Kasumi-1 (cell line): ENCODE measurements around the gene XRN2.
A peak's percentile ranks its signal among the peaks of the same experiment; 100 is the strongest.

Source experiments
- DNase-seq, 2 experiments: peaks; one replicate each; lab custom pipeline; 2025; lab: John Stamatoyannopoulos, UW

Gene XRN2

DNA sequence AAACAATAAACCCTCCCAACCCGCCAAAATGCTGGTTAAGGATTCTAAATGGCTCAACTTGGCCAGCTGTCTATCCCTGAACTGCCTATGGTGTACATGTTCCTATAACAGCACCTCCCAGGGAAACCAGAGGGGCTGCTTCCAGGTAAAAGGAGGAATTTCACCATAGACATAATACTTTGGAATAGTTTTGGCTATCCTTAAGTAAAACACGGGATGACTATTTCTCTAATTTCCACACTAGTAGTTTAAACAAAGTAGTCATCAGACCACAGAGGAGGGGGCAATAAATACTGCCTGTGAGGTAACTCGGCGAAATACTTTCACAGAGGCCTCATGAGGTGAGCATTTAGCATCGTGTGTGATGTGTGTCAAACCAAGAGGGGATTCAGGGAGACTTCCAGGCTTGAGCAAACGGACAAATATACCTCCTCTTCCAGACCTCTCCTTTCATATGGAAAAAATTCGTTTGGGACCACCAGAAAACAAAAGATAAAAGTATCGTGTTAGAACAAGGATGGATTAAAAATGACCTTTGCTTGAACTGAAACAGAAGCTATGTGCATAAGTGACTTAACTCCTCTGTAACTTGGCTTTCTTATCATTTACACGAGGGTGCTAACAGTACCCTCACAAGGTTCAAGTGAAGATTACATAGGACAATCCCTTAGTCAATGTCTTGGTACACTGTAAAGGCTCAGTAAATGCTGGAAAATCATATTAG, 1.0 kb upstream of the XRN2 start:
- no peak for DNase-seq

DNA sequence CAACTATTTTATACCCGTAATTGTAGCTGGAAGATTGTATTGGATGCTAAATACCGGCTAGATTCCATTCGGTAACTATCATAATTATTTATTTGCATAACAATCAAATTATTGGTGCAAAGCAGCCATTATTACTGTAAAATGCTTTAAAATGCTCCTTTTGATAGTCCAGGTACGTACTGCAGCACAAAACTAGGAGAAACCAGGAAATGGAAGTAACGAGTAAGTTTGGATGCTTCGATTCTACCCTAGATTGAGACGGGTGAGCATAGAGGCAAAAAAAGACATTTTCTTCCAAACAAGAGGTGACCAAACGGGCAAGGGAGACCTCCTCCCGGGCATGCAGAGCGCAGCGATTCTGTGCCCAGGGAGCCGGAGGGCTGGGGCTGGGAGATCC, 469 bp upstream of the XRN2 start:
- DNase-seq, result peak; percentile 27 to 49

DNA sequence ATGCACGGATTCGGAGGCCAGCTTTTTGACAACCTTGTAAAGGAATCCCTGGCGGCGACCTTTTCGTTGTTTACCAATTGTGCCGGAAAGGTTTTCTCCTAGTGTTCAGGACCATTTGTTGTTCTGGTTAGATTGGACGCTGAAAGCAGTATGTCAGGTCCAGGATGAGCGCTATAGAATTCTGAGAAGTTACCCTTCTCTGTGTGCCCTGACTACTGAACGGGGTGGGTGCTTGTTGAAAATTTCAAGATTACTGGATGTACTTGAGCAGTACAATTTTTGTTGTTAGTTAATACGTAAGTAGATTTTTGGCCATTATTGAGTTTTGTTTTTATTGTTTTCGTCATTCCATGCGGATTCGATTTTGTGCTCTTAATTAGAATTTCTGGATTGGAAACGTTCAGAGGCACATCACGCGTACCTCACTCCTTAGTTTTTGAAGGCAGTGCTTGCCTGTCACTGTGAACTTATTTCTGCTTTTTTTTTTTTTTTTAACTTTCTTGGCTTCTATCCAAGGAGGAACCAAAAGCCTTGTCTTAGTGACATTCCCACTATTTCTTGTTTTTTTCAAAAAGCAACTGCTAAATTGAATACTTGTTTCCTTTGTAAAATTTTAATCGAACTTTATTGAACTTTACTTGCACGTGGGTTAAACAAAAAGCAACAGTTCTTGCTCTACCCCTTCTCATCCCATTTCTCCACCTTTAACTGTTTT, 898 bp downstream of the XRN2 start:
- DNase-seq, result peak; percentile 45 to 53

DNA sequence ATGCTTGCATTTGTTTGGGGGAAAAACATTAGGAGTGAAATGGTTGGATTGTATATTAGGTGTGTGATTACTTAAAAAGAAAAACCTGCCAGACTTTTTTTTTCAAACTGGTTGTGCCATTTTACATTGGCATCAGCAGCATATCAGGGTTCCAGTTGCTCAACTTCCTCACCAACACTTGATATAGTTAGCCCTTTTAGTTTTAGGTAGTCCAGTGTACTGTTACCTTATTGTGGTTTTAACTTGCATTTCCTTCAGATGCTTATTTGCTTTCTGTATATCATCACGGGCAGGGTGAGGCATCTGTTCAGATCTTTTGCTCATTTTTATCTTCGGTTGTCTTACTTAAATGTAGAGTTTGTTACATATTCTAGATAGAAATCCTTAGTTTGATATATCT, 5.2 kb downstream of the XRN2 start:
- no peak for DNase-seq

DNA sequence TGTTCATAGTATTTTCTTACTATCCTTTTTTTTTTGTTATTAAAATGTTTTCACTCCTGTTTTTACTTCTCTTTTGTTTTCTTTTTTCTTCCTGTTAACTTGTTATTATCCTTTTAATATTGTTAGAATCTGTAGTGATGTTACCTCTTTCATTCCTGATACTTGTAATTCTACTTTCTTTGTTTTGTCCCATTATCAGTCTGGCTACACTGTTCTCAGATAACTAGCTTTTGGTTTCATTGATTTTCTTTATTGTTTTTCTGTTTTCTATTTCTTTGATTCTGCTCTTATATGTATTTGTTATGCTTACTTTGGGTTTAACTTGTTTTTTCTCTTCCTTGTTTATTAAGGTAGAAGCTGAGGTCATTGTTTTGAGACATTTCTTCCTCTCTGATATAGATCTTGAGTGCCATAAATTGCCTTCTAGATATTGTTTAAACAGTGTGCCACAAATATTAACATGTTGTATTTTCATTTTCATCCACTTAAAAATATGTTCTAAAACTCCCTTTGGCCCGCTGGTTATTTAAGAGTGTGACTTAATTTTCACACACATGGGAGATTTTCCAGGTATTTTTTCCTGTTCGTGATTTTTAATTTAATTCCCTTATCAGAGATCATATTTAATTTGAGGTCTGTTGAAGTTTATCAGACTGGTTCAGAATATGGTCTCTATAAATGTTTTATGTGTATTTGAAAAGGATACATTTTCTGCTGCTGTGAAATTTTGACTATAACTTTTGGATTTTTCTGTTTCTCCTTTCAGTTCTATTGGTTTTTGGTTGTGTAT, 6.7 kb downstream of the XRN2 start:
- no peak for DNase-seq

DNA sequence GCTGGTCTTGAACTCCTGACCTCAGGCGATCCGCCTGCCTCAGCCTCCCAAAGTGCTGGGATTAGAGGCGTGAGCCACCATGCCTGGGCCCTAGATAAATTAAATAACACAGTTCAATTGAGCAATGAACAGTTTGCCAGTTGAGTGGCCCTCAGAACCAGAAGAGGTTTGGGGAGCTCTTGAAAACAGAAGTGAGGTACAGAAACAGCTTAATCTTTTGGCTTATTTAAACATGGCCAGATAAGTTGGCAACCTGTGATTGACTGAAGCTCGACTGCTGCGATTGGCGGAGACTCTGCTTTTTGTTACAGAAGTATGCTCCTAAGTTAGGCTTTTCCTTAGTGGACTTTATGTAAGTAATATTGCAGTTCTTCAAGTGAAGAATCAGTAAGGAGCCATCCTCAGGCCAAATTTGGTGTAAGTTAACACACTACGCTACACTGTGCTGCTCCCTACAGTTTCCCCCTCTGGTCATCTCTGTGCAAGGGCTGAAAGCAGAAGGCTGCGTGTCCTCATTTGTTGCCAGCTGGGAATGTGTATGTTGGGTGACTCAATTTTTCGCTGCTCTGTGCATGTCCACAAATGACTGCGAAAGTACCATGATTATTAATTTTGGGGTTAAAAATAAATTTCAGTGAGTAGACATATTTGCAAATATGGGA, 9.8 kb downstream of the XRN2 start:
- no peak for DNase-seq

DNA sequence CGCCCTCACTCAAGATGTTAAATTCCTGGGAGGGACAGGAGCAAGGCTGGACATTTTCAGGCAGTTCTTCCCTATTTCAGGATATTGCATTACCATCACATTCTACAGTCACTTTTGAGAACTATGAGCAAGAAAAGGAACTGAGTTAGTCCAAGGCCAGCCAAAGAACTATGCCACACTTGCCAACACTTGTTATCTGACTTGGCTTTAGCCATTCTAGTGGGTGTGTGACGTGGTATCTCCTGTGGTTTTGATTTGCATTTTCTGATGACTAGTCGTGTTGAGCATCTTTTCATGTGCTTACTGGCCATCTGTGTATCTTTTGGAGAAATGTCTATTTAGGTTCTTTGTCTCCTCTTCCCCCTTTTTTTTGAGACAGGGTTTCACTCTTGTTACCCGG, 12.0 kb downstream of the XRN2 start:
- peak; percentile 12 to 26 for DNase-seq

DNA sequence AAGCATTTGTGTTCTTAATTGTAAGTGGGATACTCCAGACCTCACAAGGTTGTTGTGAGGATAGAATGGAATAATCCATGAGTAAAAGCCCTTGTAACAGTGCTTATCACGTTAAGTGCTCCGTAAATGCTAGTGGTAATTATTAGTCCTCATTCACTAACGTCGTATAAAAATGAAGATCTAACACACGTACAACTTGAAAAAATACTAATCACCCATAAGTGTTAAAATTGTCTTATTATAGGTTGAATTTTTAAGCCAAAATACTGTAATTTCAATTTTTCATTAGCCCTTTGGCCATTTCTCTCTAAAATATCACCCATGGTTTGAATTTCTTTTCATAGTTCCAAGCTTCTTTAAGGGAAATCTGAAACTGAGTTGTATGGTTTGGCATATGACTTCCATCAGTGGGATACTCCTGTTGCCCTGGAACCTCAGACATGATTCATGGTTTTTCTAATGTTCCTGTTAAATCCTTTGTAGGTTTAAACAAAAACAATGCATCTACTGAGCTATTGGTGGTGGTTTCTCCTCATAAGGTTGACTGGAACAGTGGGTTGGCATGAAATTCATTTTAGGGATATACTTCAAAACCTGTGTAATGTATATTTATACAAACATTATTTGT, 19.1 kb downstream of the XRN2 start:
- DNase-seq, result no peak

DNA sequence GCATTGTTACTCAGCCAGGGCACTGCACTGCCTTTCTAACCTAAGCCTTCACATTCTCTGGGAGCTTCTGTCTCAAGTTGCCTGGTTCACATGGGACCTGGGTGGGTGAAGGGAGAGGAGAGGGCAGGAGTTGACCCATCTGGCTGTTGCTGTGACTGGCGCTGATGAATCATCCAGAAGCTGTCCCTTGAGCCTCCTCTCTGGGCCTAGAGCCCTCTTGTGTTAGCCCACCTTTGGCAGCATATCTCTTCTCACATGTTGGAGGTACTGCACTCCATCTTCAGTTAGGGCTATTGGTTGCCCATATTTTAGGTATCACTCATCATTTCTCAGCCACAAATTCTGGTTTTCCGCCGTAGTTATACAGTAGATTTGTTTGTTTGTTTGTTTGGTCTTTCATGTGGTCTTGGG, 19.8 kb downstream of the XRN2 start:
- DNase-seq, result no peak

DNA sequence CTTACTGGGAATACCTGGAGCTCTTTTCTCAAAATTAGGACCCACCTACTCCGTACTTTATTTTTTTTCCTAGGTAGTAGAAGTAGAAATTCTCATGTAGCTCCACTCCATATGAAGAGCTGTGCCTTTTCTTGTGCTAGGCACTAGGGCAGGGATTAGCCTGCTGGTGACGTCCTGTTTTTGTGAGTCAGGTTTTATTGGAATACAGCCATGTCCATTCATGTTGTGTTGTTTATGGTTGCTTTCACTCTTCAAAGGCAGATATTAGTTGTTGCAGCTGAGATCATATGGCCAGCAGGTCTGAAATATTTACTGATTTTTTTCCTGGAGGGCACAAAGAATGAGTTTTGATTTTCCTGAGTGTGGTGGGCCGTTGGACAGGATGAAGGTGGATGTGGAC, 20.5 kb downstream of the XRN2 start:
- no peak for DNase-seq

DNA sequence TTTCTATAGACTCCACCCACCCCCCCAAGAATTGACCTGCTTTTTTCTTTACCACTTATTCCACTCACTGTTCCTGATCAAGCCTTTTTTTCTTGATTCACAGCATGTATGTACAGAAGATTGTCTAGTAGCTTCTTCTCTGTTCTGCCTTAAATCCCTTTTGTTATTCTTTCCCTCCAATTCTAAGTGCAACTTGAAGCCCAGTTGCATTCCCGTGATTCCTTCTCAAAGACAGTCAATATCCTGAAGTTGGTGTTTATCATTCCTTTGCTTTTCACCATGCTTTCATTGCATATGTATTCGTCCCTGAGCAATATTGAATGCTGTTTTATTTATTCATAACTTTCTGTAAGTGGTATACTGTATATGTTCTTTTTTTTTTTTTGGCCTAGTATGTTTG, 21.0 kb downstream of the XRN2 start:
- DNase-seq, result no peak

DNA sequence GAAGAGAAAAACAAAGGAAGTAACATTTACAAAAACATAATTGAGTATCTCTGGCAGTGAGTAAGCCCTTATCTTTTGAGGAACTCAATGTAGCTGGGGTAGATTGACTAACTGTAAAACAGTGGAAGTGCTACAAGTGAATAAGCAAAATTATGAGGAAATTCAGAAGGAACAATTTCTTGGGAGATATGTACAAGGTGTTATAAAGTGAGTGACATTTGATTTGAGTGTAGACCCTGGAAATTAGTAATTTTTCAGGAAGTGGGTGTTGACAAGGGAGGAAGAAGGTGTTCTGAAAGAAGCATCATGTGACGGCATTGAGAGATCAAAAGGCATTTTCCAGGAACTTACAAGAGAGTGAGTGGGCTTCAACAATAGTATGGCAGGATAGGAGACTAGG, 22.2 kb downstream of the XRN2 start:
- DNase-seq, result peak; percentile 49 to 62

DNA sequence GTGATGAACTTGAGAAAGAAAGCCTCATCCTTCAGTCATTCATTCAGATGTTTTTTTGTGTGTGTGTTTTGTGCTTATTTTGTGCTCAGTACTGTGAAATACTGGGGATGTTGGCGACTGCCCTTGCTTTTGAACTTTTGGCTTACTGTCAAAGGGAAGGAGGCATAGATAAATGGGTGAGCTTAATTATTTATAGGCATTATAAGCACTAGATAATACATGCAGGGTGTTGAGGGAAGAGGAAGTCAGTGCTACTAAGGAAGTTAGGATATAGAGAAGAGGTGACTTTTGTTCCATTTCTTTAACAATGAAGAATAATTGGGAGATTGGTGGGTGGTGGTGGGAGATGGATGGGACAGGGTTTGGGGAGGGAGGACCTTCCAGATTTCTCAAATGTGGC, 23.6 kb downstream of the XRN2 start:
- peak in 1 of 2 experiments; percentile 33 for DNase-seq

DNA sequence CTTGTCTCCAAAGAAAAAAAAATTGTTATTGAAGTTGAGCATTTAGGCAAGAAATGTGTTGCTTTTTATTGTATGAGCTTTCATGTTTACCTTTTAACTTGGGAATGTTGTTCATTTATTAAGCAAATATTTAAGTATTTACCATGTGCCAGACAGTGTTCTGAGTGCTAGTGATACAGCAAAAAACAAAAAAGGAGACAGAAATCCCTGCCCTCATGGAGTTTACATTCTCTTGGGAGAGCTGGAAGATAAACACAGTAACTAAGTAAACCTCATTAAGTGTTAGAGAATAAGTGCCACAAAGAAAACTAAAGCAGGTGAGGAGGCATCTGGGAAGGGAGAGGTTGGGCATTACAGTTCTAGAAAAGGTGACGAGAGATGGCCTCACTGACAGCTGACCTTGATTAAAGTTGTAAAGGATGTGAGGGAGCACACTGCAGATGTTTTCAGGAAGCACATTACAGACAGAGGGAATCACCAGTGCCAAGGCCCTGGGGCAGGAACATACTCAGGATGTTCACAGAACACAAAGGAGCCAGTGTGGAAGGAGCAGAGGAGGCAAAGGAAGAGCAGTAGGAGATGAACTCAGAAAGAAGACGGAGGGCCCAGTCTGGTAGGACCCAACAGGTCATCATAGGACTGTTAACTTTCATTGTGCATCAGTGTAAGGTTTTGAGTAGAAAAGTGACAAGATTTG, 33.5 kb downstream of the XRN2 start:
- DNase-seq, result no peak

DNA sequence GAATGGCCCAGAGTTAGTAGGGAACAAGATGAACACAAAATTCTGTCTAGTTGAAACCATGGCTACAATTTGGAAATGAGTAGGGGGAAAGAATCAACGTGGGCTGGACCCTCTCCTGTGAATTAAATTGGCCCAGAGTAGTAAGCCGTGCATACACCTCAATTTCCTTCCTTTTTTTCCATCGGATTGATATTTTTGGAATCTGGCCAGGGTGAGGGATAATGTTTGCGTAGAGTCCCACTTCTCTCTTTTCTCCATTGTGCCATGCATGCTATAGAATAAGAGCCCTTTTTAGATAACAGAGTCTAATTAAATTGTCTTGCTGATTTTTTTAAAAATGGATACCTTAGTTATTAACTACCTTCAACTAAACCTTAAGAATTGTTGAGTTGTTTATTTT, 35.2 kb downstream of the XRN2 start:
- DNase-seq, result no peak

DNA sequence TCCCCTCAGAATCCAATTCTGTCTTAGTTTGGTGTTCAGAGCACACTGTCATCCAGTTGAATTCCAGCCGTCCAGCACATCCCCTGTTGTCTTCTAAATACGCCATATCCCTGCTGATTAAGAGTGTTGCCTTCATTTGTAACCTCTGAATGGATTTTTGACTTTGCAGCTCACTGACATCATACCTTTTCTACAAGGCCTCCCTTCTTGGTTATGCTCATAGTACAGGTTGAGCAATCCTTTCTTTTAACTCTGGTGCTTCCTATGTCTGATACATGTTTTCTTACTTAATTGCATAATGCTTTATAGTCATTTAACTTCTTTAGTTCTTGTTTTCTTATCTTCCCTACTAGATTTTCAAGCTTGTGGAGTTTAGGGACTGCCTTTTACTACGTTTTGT, 36.4 kb downstream of the XRN2 start:
- no peak for DNase-seq

DNA sequence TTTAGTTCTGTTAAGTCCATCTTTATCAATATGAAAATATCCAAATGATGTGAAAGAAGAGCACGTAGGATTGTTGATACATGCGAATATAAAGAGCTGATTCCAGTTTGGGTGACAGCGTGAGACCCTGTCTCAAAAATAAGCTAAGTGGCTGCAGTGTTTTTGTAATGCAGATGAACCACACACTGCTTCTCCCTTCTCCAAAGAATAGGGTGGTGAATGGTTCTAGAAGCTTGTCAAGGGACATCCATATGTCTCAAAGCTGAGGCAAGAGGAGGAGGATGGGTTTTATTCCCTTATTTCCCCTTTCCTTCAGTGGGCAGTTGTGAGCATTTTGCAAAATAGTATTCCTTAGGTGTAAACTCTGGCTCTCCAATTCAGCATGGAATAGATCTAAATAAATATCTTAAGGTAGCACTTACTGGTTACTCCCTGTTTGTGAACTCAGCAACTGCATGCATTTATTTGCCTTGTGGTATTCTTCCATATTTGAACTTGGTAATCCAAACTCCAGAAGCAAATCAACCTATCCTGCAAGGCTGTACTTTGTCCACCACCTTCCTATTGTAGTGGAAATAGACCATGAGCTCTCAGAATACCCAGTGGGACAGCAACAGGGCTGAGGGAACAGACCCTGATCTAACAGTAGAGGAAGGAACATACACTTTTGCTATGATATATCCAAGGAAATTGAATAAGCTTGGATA, 38.0 kb downstream of the XRN2 start:
- DNase-seq, result no peak

DNA sequence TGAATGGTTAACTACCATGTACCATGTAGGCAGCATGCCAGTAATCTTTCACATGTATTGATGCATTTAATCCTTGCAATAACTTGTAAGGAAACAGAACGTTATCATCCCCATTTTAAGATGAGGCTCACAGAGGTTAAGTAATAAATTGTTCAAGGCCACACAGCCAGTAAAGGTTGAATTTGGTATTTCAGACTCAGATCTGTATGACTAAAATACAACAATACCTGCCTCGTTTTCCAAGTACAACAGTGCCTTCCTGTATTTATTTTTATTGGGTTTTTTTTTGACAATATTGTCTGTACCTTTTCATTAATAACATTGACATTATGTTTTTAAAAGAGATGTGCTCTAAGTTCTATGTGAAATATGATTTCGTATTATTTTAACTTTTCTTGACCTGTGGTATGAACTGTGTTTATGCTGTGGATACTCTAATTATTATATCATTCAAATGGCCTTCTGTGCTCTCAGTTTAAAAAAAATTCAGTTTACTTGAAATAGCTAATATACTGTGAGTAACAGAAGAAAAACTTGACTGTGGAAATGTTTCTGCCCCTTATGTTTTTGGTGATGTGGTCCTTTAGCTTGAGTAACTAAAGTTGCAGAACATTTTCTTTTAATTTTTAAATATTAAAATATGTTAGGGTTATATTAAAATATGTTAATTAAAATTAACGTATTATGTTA, 39.7 kb downstream of the XRN2 start:
- DNase-seq, result no peak

DNA sequence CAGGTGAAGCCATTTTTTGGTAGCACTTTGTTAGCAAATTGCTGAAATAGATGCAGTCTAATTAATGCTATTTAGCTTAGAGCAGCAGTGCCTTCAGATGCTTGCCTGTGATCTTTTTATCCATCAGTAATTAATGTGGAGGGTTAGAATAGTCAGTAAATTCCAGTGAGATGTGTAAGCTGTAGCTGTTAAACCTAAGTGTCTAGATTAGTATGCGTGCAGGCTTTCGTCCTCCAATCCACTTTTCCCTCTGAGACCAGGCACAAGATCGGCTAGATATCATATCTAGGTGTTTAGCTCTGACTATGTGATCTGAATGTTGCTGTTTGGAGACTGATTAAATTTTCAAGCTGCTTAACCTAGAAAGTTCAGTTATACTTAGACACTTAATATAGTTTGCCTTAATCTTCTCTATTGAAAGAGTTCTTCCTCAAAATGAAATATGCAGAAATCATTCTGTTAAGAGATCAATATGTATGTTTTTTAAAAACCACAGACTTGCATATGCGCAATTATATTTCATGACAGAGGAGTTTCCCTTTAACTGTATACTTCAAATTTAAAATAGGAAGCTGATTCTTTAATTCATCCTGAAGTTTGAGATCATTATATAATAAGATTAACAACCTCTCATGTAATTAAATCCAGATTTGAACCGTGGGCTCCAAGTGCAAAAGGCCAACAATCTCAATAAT, 41.2 kb downstream of the XRN2 start:
- no peak for DNase-seq

DNA sequence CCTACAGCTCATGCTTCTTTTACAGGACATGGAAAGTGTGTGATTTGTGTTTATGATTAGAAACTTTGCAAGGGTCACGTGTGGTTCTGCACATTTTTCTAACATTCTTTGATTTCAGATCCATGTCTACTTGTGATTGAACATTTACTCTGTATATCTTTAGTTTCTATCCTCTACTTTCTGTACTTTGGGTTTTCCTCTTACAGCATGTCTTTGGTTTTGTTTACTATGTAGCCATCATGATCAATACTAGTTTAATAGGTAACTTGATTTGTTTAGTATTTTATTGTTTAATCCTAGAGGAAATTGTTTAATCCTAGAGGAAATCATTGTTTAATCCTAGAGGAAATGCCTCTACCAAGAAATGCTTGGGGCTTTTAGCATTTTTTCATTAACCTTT, 41.8 kb downstream of the XRN2 start:
- DNase-seq, result no peak
